Sigmoid colon (tissue), 4 donors: ENCODE data around the gene ZCCHC24.

Experiments
- EP300 ChIP-seq, 4 donors: sonication (generic); formaldehyde crosslinking; IDR thresholded peaks; one replicate each; pipeline ENCODE4 v1.6.1; 2017; ENCODE audit warnings: antibody characterized with exemption in 4 of 4
- POLR2A ChIP-seq, 2 donors: fragments of 450-650 bp; IDR thresholded peaks; one replicate each; pipeline ENCODE4 v1.6.1; 2016; ENCODE audit warnings: antibody characterized with exemption in 2 of 2, mild to moderate bottlenecking in 2 of 2, moderate library complexity in 2 of 2
- POLR2AphosphoS5 ChIP-seq, 4 donors: sonication (generic); formaldehyde crosslinking; IDR thresholded peaks; one replicate each; pipeline ENCODE4 v1.6.1; 2017; ENCODE audit warnings: antibody characterized with exemption in 4 of 4
- TF ChIP-seq, protein P1 (sequence below), 4 experiments: fragments of 450-650 bp in 3 of 4; fragments of 200-600 bp in 1 of 4; IDR thresholded peaks; one replicate each; pipeline ENCODE4 v1.5.1; 2016 to 2019; ENCODE audit warnings: antibody characterized with exemption in 4 of 4, mild to moderate bottlenecking in 3 of 4, moderate library complexity in 2 of 4

GRCh38 chr10:79470096-79470495 lies 24.7 kb upstream of the ZCCHC24 start:
- TF ChIP-seq, protein P1, sequence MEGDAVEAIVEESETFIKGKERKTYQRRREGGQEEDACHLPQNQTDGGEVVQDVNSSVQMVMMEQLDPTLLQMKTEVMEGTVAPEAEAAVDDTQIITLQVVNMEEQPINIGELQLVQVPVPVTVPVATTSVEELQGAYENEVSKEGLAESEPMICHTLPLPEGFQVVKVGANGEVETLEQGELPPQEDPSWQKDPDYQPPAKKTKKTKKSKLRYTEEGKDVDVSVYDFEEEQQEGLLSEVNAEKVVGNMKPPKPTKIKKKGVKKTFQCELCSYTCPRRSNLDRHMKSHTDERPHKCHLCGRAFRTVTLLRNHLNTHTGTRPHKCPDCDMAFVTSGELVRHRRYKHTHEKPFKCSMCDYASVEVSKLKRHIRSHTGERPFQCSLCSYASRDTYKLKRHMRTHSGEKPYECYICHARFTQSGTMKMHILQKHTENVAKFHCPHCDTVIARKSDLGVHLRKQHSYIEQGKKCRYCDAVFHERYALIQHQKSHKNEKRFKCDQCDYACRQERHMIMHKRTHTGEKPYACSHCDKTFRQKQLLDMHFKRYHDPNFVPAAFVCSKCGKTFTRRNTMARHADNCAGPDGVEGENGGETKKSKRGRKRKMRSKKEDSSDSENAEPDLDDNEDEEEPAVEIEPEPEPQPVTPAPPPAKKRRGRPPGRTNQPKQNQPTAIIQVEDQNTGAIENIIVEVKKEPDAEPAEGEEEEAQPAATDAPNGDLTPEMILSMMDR (IDR thresholded peaks at IDR 0.05): no peak
- TF ChIP-seq POLR2A (IDR thresholded peaks at IDR 0.05) (no peak), POLR2AphosphoS5 (IDR thresholded peaks at IDR 0.05) (no peak), EP300 (IDR thresholded peaks at IDR 0.05) (no peak)
